Ovary (tissue), 9 donors: ENCODE results near the gene CACNG5. TPM values are rescaled to one million over a fixed set of nuclear protein-coding genes. Genes with fewer than 3 reads are reported as not detected.

Experiments used
- DNase-seq, 5 donors: peaks; one replicate each; pipeline ENCODE4 v3.0.0-alpha.2; 2019 to 2020
- H3K27ac ChIP-seq, 2 donors: fragments of 200-600 bp; one replicate each; pipeline versions ENCODE4 v1.5.1 to v1.8.0; 2019 to 2022
- H3K27me3 ChIP-seq: fragments of 200-600 bp; one replicate; pipeline ENCODE4 v1.8.0; 2022
- H3K36me3 ChIP-seq: fragments of 200-600 bp; sonication (generic); one replicate; pipeline ENCODE4 v1.5.1; 2019
- H3K4me1 ChIP-seq: one replicate; pipeline ENCODE4 v1.8.1; 2013; ENCODE audit warnings: mild to moderate bottlenecking, moderate library complexity; ENCODE audit not compliant: insufficient read depth
- H3K4me3 ChIP-seq: fragments of 200-600 bp; sonication (generic); one replicate; pipeline ENCODE4 v1.5.1; 2017
- H3K9me3 ChIP-seq, 2 donors: fragments of 200-600 bp in 1 of 2; sonication (generic) in 1 of 2; one replicate each; pipeline versions ENCODE4 v1.5.1 to v1.8.1; 2013 to 2019; ENCODE audit warnings: mild to moderate bottlenecking in 1 of 2, moderate library complexity in 1 of 2
- EP300 ChIP-seq: sonication (generic); formaldehyde crosslinking; IDR thresholded peaks from one replicate; pipeline ENCODE4 v1.6.1; 2017; ENCODE audit warnings: antibody characterized with exemption
- POLR2A ChIP-seq: fragments of 450-650 bp; IDR thresholded peaks from one replicate; pipeline ENCODE4 v1.6.1; 2017; ENCODE audit warnings: antibody characterized with exemption, mild to moderate bottlenecking, moderate library complexity
- WGBS, 3 donors: extraction: QIAGEN DNeasy Blood & Tissue Kit in 1 of 3; methylation state at CpG; one replicate each; pipeline versions ENCODE4 v1.1.5 to v1.1.7; 2013 to 2017; 5-methylcytosine and 5-hydroxymethylcytosine counted together
- intact Hi-C, 4 donors: fragments of 100-400 bp; cut with DNase I; formaldehyde crosslinking; loops; one replicate each; pipeline versions ENCODE4 v1.11.0 to v1.15.1; 2022 to 2023
- polyA plus RNA-seq, 2 donors: library from polyadenylated mRNA; stranded (reverse); fragments of 200-250 nt in 1 of 2; fragments of 350-450 nt in 1 of 2; fragmentation: Illumina TruSeq in 1 of 2; extraction: RNeasy Lipid Tissue Mini Kit (QIAGEN cat#74804) in 1 of 2; gene quantifications; one replicate each; pipeline ENCODE4 v1.2.3, GENCODE V29; 2013 to 2014
- total RNA-seq, 7 donors: library from RNA; depleted of rRNA in 2 of 7; stranded (reverse); fragments of >200 nt in 2 of 7; fragmentation: NEBNext Ultra II Directional in 3 of 7; extraction: Animal tissue kit (Norgen Biotek cat#: 25700) in 3 of 7; gene quantifications; one replicate each; pipeline versions ENCODE4 v1.1.0 to v1.2.4, GENCODE V29; 2016 to 2023
- TF ChIP-seq, protein P1 (sequence below), 3 donors: fragments of 450-650 bp in 2 of 3; fragments of 200-600 bp in 1 of 3; IDR thresholded peaks; one replicate each; pipeline versions ENCODE4 v1.5.1 to v1.8.0; 2016 to 2022; ENCODE audit warnings: antibody characterized with exemption in 3 of 3, mild to moderate bottlenecking in 1 of 3
- donor health status: DM: no; HTN: no; CAD: no; lungs with moderate emphysema.
- donor health status: DM: no; HTN: no; CAD: no.
- donor health status: Bipolar disorder and iron deficiency.
- donor health status: DM: yes; HTN: yes; CAD: no.
- donor health status: DM: no; HTN: no; CAD: no.
- donor health status: DM: yes; HTN: yes; CAD: no.

CACNG5 gene
- total and polyA plus RNA-seq, 9 donors = not detected

DNA sequence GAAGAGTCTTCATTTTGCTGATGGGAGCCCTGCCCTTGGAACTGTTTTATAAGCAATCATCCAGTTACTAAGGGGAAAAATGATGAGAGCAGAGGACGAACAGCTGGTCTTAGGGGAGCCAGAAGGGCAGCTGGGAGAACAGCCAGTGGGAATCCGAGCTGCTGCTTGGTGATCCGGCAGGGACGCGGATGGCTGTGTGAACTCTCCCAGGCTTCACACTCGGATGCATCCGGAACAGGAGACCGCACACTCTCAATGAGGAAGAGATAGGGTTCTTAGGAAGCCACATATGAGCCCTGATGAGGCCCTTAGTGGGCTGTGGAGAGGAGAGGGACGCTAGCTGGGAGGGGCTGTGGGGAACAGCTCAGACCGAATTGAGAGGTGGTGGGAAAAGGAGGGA, 5.0 kb upstream of the CACNG5 start:
- Histone ChIP-seq H3K36me3 (no peaks in the 10 kb centered on the region), H3K27ac (no peak overlapping the region), H3K9me3 (no peaks in the 10 kb centered on the region), H3K27me3 (no peaks in the 10 kb centered on the region), H3K4me3 (no peak overlapping the region), H3K4me1 (no peaks in the 10 kb centered on the region)
- DNase-seq = no peak
- intact Hi-C loops = no loop called here
- TF ChIP-seq, protein P1, sequence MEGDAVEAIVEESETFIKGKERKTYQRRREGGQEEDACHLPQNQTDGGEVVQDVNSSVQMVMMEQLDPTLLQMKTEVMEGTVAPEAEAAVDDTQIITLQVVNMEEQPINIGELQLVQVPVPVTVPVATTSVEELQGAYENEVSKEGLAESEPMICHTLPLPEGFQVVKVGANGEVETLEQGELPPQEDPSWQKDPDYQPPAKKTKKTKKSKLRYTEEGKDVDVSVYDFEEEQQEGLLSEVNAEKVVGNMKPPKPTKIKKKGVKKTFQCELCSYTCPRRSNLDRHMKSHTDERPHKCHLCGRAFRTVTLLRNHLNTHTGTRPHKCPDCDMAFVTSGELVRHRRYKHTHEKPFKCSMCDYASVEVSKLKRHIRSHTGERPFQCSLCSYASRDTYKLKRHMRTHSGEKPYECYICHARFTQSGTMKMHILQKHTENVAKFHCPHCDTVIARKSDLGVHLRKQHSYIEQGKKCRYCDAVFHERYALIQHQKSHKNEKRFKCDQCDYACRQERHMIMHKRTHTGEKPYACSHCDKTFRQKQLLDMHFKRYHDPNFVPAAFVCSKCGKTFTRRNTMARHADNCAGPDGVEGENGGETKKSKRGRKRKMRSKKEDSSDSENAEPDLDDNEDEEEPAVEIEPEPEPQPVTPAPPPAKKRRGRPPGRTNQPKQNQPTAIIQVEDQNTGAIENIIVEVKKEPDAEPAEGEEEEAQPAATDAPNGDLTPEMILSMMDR (IDR thresholded peaks at IDR 0.05) = no peak
- TF ChIP-seq EP300 = no peak
- TF ChIP-seq POLR2A = no peak
- WGBS, 3 donors = 5 to 12% (median 6%) methylated on average over 10 of the region's 10 CpGs

DNA sequence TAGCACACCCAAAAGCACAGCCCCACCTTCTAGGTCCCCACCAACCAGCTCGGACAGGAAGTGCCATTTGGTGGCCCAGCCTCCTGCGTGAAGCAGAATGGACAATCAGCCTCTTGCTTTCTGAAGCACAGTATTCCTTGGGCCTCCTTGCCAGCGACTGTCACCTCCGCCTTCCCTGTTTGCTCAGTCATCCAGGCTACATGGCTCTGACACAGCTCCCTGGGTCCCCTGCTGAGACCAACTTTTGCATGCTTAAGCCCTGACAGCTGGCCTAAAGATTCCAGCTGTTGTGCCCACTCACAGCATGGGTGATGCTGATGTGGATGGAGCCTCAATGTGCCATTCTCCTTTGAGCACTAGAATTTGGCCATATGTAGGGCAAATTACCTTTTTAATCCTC, 4.5 kb upstream of the CACNG5 start:
- 34 to 40% (median 36%) methylated on average over 4 of the region's 4 CpGs for WGBS, 3 donors
- Histone ChIP-seq H3K36me3 (no peaks in the 10 kb centered on the region), H3K9me3 (no peaks in the 10 kb centered on the region), H3K27ac (no peak overlapping the region), H3K4me1 (no peaks in the 10 kb centered on the region), H3K27me3 (no peaks in the 10 kb centered on the region), H3K4me3 (no peak overlapping the region)
- DNase-seq = no peak
- intact Hi-C loops = no loop called here
- TF ChIP-seq, protein P1 (IDR thresholded peaks at IDR 0.05) = no peak
- no peak for TF ChIP-seq EP300
- TF ChIP-seq POLR2A = no peak

DNA sequence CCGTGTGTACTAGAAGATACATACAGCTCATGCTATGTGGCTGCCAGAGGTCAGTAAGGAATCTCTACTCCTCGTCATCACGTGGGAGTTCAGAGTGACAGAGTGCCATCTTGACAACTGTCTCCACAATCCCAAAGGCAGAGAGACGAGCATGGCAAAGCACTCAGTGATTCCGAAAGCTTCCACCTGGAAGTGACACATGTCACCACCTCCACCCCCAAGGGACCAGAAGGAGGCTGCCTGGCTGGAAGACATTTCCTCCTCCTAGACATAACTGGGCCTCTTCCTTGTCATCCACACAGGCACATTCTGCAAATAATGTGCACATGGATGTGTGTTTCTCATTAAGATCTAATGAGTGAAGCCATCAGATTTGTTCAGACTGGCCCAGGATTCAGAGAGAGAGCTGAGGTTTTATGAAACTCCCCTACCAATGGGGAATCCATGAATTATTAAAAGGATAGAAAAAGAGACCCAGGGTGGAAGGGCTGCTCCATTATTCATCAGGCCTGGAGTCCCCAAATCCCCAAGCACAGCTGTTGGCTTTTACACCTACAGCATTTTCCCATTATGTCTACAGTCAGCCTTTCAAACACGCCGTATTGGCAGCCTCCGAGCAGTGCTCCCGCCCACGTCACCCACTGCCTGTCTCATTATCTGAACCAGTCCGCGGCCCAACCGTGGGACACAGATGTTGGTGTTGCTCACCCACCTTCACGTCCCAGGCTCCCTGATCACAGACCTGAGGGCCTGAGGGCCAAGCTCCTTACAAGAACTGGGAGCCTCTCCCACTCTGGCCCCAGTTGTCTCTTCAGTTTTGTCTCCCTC, 3.3 kb upstream of the CACNG5 start:
- H3K27me3 ChIP-seq = no peaks in the 10 kb centered on the region
- H3K27ac ChIP-seq = no peak overlapping the region
- no peak for DNase-seq
- H3K4me3 ChIP-seq = no peak overlapping the region
- no peaks in the 10 kb centered on the region for H3K9me3 ChIP-seq
- WGBS, 3 donors = 79 to 82% (median 80%) methylated on average over 14 of the region's 14 CpGs
- H3K4me1 ChIP-seq = no peaks in the 10 kb centered on the region
- H3K36me3 ChIP-seq = no peaks in the 10 kb centered on the region
- no peak for TF ChIP-seq EP300
- TF ChIP-seq, protein P1 (IDR thresholded peaks at IDR 0.05) = no peak
- TF ChIP-seq POLR2A = no peak
- intact Hi-C loops = no loop called here

DNA sequence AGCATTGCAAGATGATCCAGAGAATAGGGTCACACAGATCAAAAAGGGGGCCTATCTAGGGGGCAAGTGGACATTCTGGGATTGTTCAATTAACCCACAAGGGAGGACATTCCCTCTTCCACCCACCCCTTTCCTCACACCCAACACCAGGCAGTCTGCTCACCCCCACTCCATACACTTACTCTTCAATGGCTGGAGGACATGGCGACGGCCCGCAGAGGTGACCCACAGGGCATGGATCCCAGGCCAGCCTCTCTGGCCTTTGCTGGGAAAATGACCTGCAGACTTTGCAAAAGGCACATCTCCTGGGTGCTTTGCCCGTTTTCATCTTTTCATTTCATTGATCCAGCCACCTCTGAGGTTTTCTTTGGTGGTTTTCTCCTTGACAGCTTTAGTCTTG, 1.7 kb upstream of the CACNG5 start:
- TF ChIP-seq POLR2A (no peak), EP300 (no peak)
- TF ChIP-seq, protein P1 (IDR thresholded peaks at IDR 0.05) = no peak
- 78 to 89% (median 79%) methylated on average over 4 of the region's 4 CpGs for WGBS, 3 donors
- Histone ChIP-seq H3K9me3 (no peaks in the 10 kb centered on the region), H3K27me3 (no peaks in the 10 kb centered on the region), H3K27ac (no peak overlapping the region), H3K4me3 (no peak overlapping the region), H3K36me3 (no peaks in the 10 kb centered on the region), H3K4me1 (no peaks in the 10 kb centered on the region)
- no peak for DNase-seq
- intact Hi-C loops = no loop called here
